H4 (cell line): Measurements from ENCODE around the gene TERT. TPM values are rescaled to one million over a fixed set of nuclear protein-coding genes. Genes with fewer than 3 reads are reported as not detected.
"Not testable (repeated sequence)": the region's sequence is repeated elsewhere in the genome, so short reads cannot be mapped to it uniquely, and the experiment has no call there.

Experiments used
- DNase-seq: peaks from one replicate; pipeline ENCODE4 v3.0.0-alpha.2; 2015; ENCODE audit warnings: low spot score
- total RNA-seq: library from RNA; depleted of rRNA; stranded (reverse); fragments of >200 nt; shearing (Covaris generic); gene quantifications from 2 replicates; pipeline ENCODE4 v1.2.3, GENCODE V29; 2014; rRNA removed

Gene TERT
- total RNA-seq = 0.04 and 0.23 TPM in 2 replicates

GRCh38 chr5:1294835-1295649 is at the start of gene TERT:
TERT (minus strand) TSS chr5:1295068; CDS start chr5:1294989, 79 bp downstream.
- DNase-seq = no peak

- DNase-seq = no peak
Observed at GRCh38 chr5:1343931-1344901, 49.3 kb upstream of the TERT start.

- no peak for DNase-seq
Observed at GRCh38 chr5:1343315-1343751, 48.5 kb upstream of the TERT start.

- DNase-seq = not testable (repeated sequence)
Observed at GRCh38 chr5:1342711-1343110, 47.8 kb upstream of the TERT start.

GRCh38 chr5:1342268-1342667 is 47.4 kb upstream of the TERT start:
- DNase-seq = no peak

GRCh38 chr5:1341863-1342262 is 47.0 kb upstream of the TERT start:
- DNase-seq = no peak

- DNase-seq = not testable (repeated sequence)
Observed at GRCh38 chr5:1339818-1340210, 44.9 kb upstream of the TERT start.

- DNase-seq = not testable (repeated sequence)
Observed at GRCh38 chr5:1339139-1339817, 44.4 kb upstream of the TERT start.

GRCh38 chr5:1338506-1339070 is 43.7 kb upstream of the TERT start:
- DNase-seq = no peak

- DNase-seq = no peak
Observed at GRCh38 chr5:1338196-1338490, 43.3 kb upstream of the TERT start.

GRCh38 chr5:1337489-1338195 is 42.8 kb upstream of the TERT start:
- DNase-seq = no peak

- DNase-seq = no peak
Observed at GRCh38 chr5:1336749-1337488, 42.1 kb upstream of the TERT start.

- no peak for DNase-seq
Observed at GRCh38 chr5:1336106-1336561, 41.3 kb upstream of the TERT start.

GRCh38 chr5:1335540-1336095 is 40.8 kb upstream of the TERT start:
- no peak for DNase-seq

- no peak for DNase-seq
Observed at GRCh38 chr5:1334831-1335539, 40.1 kb upstream of the TERT start.

- DNase-seq = no peak
Observed at GRCh38 chr5:1333986-1334385, 39.1 kb upstream of the TERT start.

- DNase-seq = not testable (repeated sequence)
Observed at GRCh38 chr5:1333286-1333685, 38.4 kb upstream of the TERT start.

GRCh38 chr5:1332461-1333001 is 37.7 kb upstream of the TERT start:
- DNase-seq = no peak

GRCh38 chr5:1331861-1332405 is 37.1 kb upstream of the TERT start:
- no peak for DNase-seq
